HFFc6 (cell line): ENCODE results near the gene SOWAHB. TPM values are rescaled to one million over a fixed set of nuclear protein-coding genes. Genes with fewer than 3 reads are reported as not detected.

Source experiments
- DNase-seq: peaks from one replicate; pipeline ENCODE4 v3.0.0-alpha.2; 2018
- H3K27ac Mint-ChIP-seq: 2 replicates; pipeline ENCODE4 v1.8.0; 2020; ENCODE audit warnings: mild to moderate bottlenecking, mixed read lengths
- H3K27me3 Mint-ChIP-seq: 2 replicates; pipeline ENCODE4 v1.8.0; 2021; ENCODE audit warnings: mild to moderate bottlenecking, moderate library complexity, mixed read lengths; ENCODE audit not compliant: insufficient read depth
- H3K36me3 Mint-ChIP-seq: 2 replicates; pipeline ENCODE4 v1.8.0; 2021; ENCODE audit warnings: low read depth, mixed read lengths
- H3K4me1 Mint-ChIP-seq: 2 replicates; pipeline ENCODE4 v1.8.0; 2020; ENCODE audit warnings: low read depth, mixed read lengths
- H3K4me3 Mint-ChIP-seq: 2 replicates; pipeline ENCODE4 v1.8.0; 2020; ENCODE audit warnings: mild to moderate bottlenecking, moderate library complexity, mixed read lengths
- H3K9me3 Mint-ChIP-seq: 2 replicates; pipeline ENCODE4 v1.8.0; 2020; ENCODE audit warnings: mild to moderate bottlenecking, mixed read lengths
- CTCF ChIP-seq: fragments of 200-600 bp; sonication (generic); IDR thresholded peaks from 2 replicates; pipeline ENCODE4 v1.5.0; 2021; ENCODE audit warnings: antibody characterized with exemption, mild to moderate bottlenecking
- total RNA-seq, 6 experiments: library from RNA; stranded (reverse); fragmentation: NEBNext Ultra II Directional; extraction: Animal tissue kit (Norgen Biotek cat#: 25700); gene quantifications; 2 replicates in 1 of 6; 3 replicates in 5 of 6; pipeline ENCODE4 v1.2.3, GENCODE V29; 2021

Gene SOWAHB
- total RNA-seq, 6 experiments from 2014 or later = 0.09 to 0.14 (median 0.11) TPM

DNA sequence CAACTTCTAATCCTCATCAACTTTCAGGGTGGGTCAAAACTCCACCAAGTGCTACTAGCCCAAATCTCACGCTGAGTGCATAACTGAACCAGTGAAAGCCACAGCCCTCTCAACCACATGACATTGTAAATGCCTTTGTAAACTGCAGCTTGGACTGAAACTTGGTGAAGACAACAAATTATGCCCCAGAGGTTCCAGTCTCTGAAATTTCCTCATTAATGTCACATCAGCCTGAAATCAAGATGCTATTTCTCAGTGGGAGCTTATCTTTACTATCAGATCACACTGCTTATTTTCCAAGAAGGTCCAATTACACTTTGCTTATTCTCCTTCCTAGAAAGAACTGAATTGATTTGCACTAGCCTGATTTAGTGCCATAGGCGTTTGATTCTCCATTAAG is 46.6 kb downstream of the SOWAHB start:
- DNase-seq = no peak
- no peaks in the 10 kb centered on the region; the same call in 1 of the 2 replicates for H3K27me3 Mint-ChIP-seq
- TF ChIP-seq CTCF = no peak
- peaks cover 3% of the 10 kb centered on the region; the same call in 1 of the 2 replicates for H3K9me3 Mint-ChIP-seq
- H3K27ac Mint-ChIP-seq = no peak overlapping the region
- peaks cover 27% of the 10 kb centered on the region for H3K4me1 Mint-ChIP-seq
- H3K4me3 Mint-ChIP-seq = no peak overlapping the region
- H3K36me3 Mint-ChIP-seq = peaks cover 5% of the 10 kb centered on the region

GRCh38 chr4:76850010-76850441 is 47.9 kb downstream of the SOWAHB start:
- Mint-ChIP-seq H3K9me3 (peaks cover 3% of the 10 kb centered on the region; the same call in 1 of the 2 replicates), H3K4me3 (no peak overlapping the region), H3K27me3 (no peaks in the 10 kb centered on the region; the same call in 1 of the 2 replicates), H3K27ac (no peak overlapping the region), H3K4me1 (peaks cover 17% of the 10 kb centered on the region), H3K36me3 (peaks cover 5% of the 10 kb centered on the region)
- no peak for TF ChIP-seq CTCF
- DNase-seq = peak; percentile 85

Other genes with a start within 250 kb of the SOWAHB start
- 100 to 1,000 TPM; 563 to 907 (median 620) TPM for gene SEPTIN11, start 51.6 kb upstream of the SOWAHB start, total RNA-seq
- gene CCNI, start 177.8 kb upstream of the SOWAHB start, total RNA-seq = 100 to 1,000 TPM; 132 to 210 (median 179) TPM